HepG2 (cell line): ENCODE measurements around the gene OR4X2. TPM values are rescaled to one million over a fixed set of nuclear protein-coding genes. Genes with fewer than 3 reads are reported as not detected.

Source experiments
- ATAC-seq: fragments of 200-7000 bp; cut with Tn5 transposase; 3 replicates; pipeline ENCODE4 v1.9.1; 2020; ENCODE audit warnings: mild to moderate bottlenecking, moderate library complexity
- BruUV-seq: library from RNA; stranded (reverse); fragments of 400-500 nt; replicated peaks from 2 replicates; lab custom pipeline; 2021; lab: Mats Ljungman, UMichigan
- CTCF ChIA-PET: fragments of 300-600 bp; formaldehyde crosslinking; extraction: SDS; loops from one replicate; lab custom pipeline; 2021; ENCODE audit warnings: low total read pairs, inconsistent platforms, low intra/inter-chr PET ratio; lab: Yijun Ruan, JAX
- POLR2A ChIA-PET: fragments of 350-600 bp; sonication (Branson Sonifier 250); formaldehyde crosslinking; loops from one replicate; lab custom pipeline; 2020; ENCODE audit warnings: antibody characterized with exemption, inconsistent platforms; lab: Yijun Ruan, JAX
- DNase-seq: peaks from one replicate; pipeline ENCODE4 v3.0.0-alpha.2; 2015; ENCODE audit warnings: low spot score
- FAIRE-seq: peaks from 3 replicates; lab custom pipeline; 2011; peaks lifted over from hg19 to GRCh38; lab: Jason Lieb, UNC
- H2AFZ ChIP-seq: one replicate; pipeline ENCODE4 v1.6.1; 2011; ENCODE audit warnings: low read length, inconsistent platforms
- H3K27ac ChIP-seq: fragments of 300-600 bp; 3 replicates; pipeline ENCODE4 v1.8.0; 2011; ENCODE audit warnings: mixed run types, mild to moderate bottlenecking, mixed read lengths, low read length, inconsistent platforms; ENCODE audit not compliant: insufficient read depth; ENCODE audit errors: extremely low read length
- H3K27me3 ChIP-seq, 2 experiments: fragments of 200-600 bp in 1 of 2; 2 replicates in 1 of 2; 3 replicates in 1 of 2; pipeline versions ENCODE4 v1.6.0 to v1.8.0; 2011; ENCODE audit warnings: low read length in 2 of 2, mild to moderate bottlenecking in 2 of 2, moderate library complexity in 2 of 2, inconsistent platforms in 1 of 2; ENCODE audit not compliant: insufficient read depth in 2 of 2, control insufficient read depth in 1 of 2
- H3K36me3 ChIP-seq, 2 experiments: fragments of 200-600 bp in 1 of 2; replicated peaks in 1 of 2; 2 replicates in 1 of 2; 3 replicates in 1 of 2; pipeline versions ENCODE4 v1.5.1 to v1.8.0; 2011; ENCODE audit warnings: low read length in 2 of 2, inconsistent platforms in 1 of 2; ENCODE audit not compliant: insufficient read depth in 2 of 2, control insufficient read depth in 1 of 2
- H3K4me1 ChIP-seq: 2 replicates; pipeline ENCODE4 v1.5.1; 2012; ENCODE audit warnings: low read length, inconsistent platforms; ENCODE audit not compliant: insufficient read depth
- H3K4me2 ChIP-seq: 2 replicates; pipeline ENCODE4 v1.6.0; 2011; ENCODE audit warnings: low read depth, low read length, inconsistent platforms
- H3K4me3 ChIP-seq, 3 experiments: fragments of 200-600 bp in 1 of 3; sonication (generic), shearing (Covaris generic) in 1 of 3; replicated peaks in 1 of 3; 2 replicates each; pipeline ENCODE4 v1.5.1; 2011 to 2016; ENCODE audit warnings: low read length in 3 of 3, inconsistent platforms in 2 of 3, low read depth in 2 of 3, mild to moderate bottlenecking in 2 of 3, control low read depth in 1 of 3, mixed read lengths in 1 of 3; ENCODE audit not compliant: insufficient read depth in 1 of 3
- H3K79me2 ChIP-seq: one replicate; pipeline ENCODE4 v1.6.1; 2011; ENCODE audit warnings: low read length, inconsistent platforms; ENCODE audit not compliant: insufficient read depth
- H3K9ac ChIP-seq: 2 replicates; pipeline ENCODE4 v1.6.0; 2011; ENCODE audit warnings: mild to moderate bottlenecking, low read depth, low read length, inconsistent platforms; ENCODE audit not compliant: insufficient read depth
- H3K9me3 ChIP-seq: 2 replicates; pipeline ENCODE4 v1.5.1; 2012; ENCODE audit warnings: mild to moderate bottlenecking, low read length
- H4K20me1 ChIP-seq: 2 replicates; pipeline ENCODE4 v1.6.0; 2011; ENCODE audit warnings: inconsistent platforms, mild to moderate bottlenecking, low read length, moderate library complexity; ENCODE audit not compliant: insufficient read depth
- ASH2L ChIP-seq: fragments of 300-600, 200-600 bp; sonication (generic); IDR thresholded peaks from 2 replicates; pipeline ENCODE4 v1.7.0; 2017; ENCODE audit warnings: low read depth, mild to moderate bottlenecking, moderate library complexity, mixed read lengths, low read length; ENCODE audit not compliant: insufficient read length
- CENPX ChIP-seq: sonication (generic); formaldehyde crosslinking; IDR thresholded peaks from 2 replicates; pipeline ENCODE4 v1.9.0; 2021; ENCODE audit warnings: mild to moderate bottlenecking, missing genetic modification reagents, moderate library complexity
- FIP1L1 ChIP-seq: fragments of 200-400 bp; formaldehyde crosslinking; IDR thresholded peaks from 2 replicates; pipeline ENCODE4 v1.6.1; 2018; ENCODE audit warnings: low read depth, mild to moderate bottlenecking, low read length, moderate library complexity, borderline replicate concordance; ENCODE audit not compliant: insufficient read depth
- FLYWCH1 ChIP-seq: sonication (generic); formaldehyde crosslinking; IDR thresholded peaks from 2 replicates; pipeline ENCODE4 v1.8.1; 2023; ENCODE audit warnings: mild to moderate bottlenecking, missing genetic modification reagents
- MXD1 ChIP-seq: sonication (generic); formaldehyde crosslinking; IDR thresholded peaks from 2 replicates; pipeline ENCODE4 v1.4.0; 2020; ENCODE audit warnings: mild to moderate bottlenecking, missing genetic modification reagents
- MYNN ChIP-seq: sonication (generic); formaldehyde crosslinking; IDR thresholded peaks from 2 replicates; pipeline ENCODE4 v1.4.0; 2020; ENCODE audit warnings: mild to moderate bottlenecking, low read depth, missing genetic modification reagents
- ZNF230 ChIP-seq: sonication (generic); formaldehyde crosslinking; IDR thresholded peaks from 2 replicates; pipeline ENCODE4 v1.4.0; 2020; ENCODE audit warnings: mild to moderate bottlenecking, missing genetic modification reagents
- ZNF564 ChIP-seq: sonication (generic); formaldehyde crosslinking; IDR thresholded peaks from 2 replicates; pipeline ENCODE4 v1.8.1; 2023; ENCODE audit warnings: mild to moderate bottlenecking, missing genetic modification reagents
- ZNF570 ChIP-seq: sonication (generic); formaldehyde crosslinking; IDR thresholded peaks from 2 replicates; pipeline ENCODE4 v1.4.0; 2020; ENCODE audit warnings: mild to moderate bottlenecking, missing genetic modification reagents, borderline replicate concordance
- ZNF572 ChIP-seq: sonication (generic); formaldehyde crosslinking; IDR thresholded peaks from 2 replicates; pipeline ENCODE4 v1.5.1; 2020; ENCODE audit warnings: mild to moderate bottlenecking, missing genetic modification reagents
- ZNF776 ChIP-seq: sonication (generic); formaldehyde crosslinking; IDR thresholded peaks from 2 replicates; pipeline ENCODE4 v1.4.0; 2020; ENCODE audit warnings: mild to moderate bottlenecking, missing genetic modification reagents
- ZNF781 ChIP-seq: sonication (generic); formaldehyde crosslinking; IDR thresholded peaks from 2 replicates; pipeline ENCODE4 v1.5.1; 2020; ENCODE audit warnings: borderline replicate concordance, mild to moderate bottlenecking, missing genetic modification reagents; ENCODE audit errors: not compliant biosample characterization
- WGBS: methylation state at CpG from one replicate; pipeline ENCODE4 v1.1.6; 2017; ENCODE audit warnings: low lambda C conversion rate; 5-methylcytosine and 5-hydroxymethylcytosine counted together
- in situ Hi-C: cut with HindIII; loops from 2 replicates; pipeline ENCODE4 v1.10.0; 2017; ENCODE audit warnings: low pct_unique_long_range_greater_than_20kb; ENCODE audit not compliant: extremely low pct_ligation_motif_present
- intact Hi-C: fragments of 100-400 bp; cut with micrococcal nuclease; formaldehyde crosslinking; loops from one replicate; pipeline ENCODE4 v1.10.0; 2022; ENCODE audit not compliant: unreplicated experiment
- polyA plus RNA-seq, 8 experiments: library from polyadenylated mRNA; depleted of rRNA in 3 of 8; stranded (reverse) in 7 of 8; unstranded in 1 of 8; fragments of >200 nt; fragmentation: Illumina TruSeq in 4 of 8; extraction: Trizol in 4 of 8; gene quantifications; 2 replicates each; pipeline versions ENCODE4 v1.2.1 to v1.2.3, GENCODE V29; 2011 to 2016; ENCODE audit warnings: low read depth in 4 of 8, missing spikeins in 1 of 8, mixed read lengths in 1 of 8; ENCODE audit not compliant: insufficient read depth in 1 of 8
- total RNA-seq, 5 experiments: library from RNA; depleted of rRNA; stranded (reverse); fragments of >200 nt; fragmentation: Illumina TruSeq; extraction: Trizol; gene quantifications; 2 replicates each; pipeline ENCODE4 v1.2.3, GENCODE V29; 2016; ENCODE audit warnings: low read depth in 1 of 5

OR4X2 gene
- total and polyA plus RNA-seq, 2 of the 13 experiments (the other 11 are each of a cell fraction or from before 2014, with no cell fraction given): not detected

DNA sequence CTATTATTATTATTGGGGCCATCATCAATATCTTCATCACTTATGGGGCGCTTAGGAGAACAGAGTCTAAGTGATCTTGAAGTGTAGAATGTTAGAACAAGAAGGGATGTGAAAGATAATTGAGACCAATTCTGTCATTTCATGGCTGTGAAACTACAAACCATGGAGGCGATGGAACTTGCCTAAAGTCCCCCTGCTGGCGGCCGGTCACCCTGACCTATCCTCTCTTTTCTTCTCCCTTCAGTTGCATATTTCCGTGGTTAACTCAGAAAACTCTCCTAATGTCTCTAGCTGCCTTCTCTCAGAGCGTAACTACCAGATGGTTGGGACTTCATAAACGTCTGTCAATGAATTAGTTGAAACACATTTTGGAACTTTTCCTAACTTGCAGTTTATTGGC, 34.9 kb upstream of the OR4X2 start:
- Histone ChIP-seq H3K9ac (no peak overlapping the region), H3K27me3 (no peaks in the 10 kb centered on the region), H3K36me3 (no peaks in the 10 kb centered on the region), H3K4me2 (no peak overlapping the region), H3K27ac (no peak overlapping the region), H3K9me3 (no peaks in the 10 kb centered on the region), H3K4me1 (no peaks in the 10 kb centered on the region), H3K4me3 (no peak overlapping the region), H2AFZ (no peak overlapping the region), H4K20me1 (no peaks in the 10 kb centered on the region), H3K79me2 (no peaks in the 10 kb centered on the region)
- ATAC-seq (peak; percentile 76), FAIRE-seq (no peak), DNase-seq (peak; percentile 2)
- 0% methylated on average over 7 of the region's 7 CpGs for WGBS
- in situ Hi-C loops: no loop called here
- BruUV-seq: no TSS peak
- ChIA-PET CTCF (interaction anchor here (0.7 to 1.2 kb wide), 2 partner anchors 36 to 38 kb away, joined by 3 to 4 read pairs; no protein-coding TSS in a partner anchor), POLR2A (no interaction called here)
- intact Hi-C loops: loop anchor here (2.0 kb wide), 1 partner anchor 37 kb away; no protein-coding TSS in a partner anchor
- no peak for TF ChIP-seq FIP1L1
- no peak for TF ChIP-seq FLYWCH1 (CRISPR knock-in tag)
- TF ChIP-seq MYNN: no peak
- TF ChIP-seq CENPX (CRISPR knock-in tag): no peak
- no peak for TF ChIP-seq ASH2L
- no peak for TF ChIP-seq ZNF776 (CRISPR knock-in tag)
- no peak for TF ChIP-seq ZNF781 (CRISPR knock-in tag)
- no peak for TF ChIP-seq ZNF572
- no peak for TF ChIP-seq ZNF230 (CRISPR knock-in tag)
- no peak for TF ChIP-seq ZNF564 (CRISPR knock-in tag)
- TF ChIP-seq MXD1 (CRISPR knock-in tag): no peak
- TF ChIP-seq ZNF570 (CRISPR knock-in tag): no peak
